Sciatic nerve (tissue), 1 donor: ENCODE measurements around the gene HMOX1. TPM values are rescaled to one million over a fixed set of nuclear protein-coding genes. Genes with fewer than 3 reads are reported as not detected.

Experiments
- microRNA-seq: library from miRNA; unstranded; fragments of <30 nt; microRNA quantifications from one replicate; pipeline ENCODE4 v1.2.0, GENCODE V29; 2020
- total RNA-seq: library from RNA; stranded (reverse); fragmentation: NEBNext Ultra II Directional; extraction: Animal tissue kit (Norgen Biotek cat#: 25700); gene quantifications from one replicate; pipeline ENCODE4 v1.2.1, GENCODE V29; 2021
- donor health status: DM: no; HTN: no; CAD: no.

HMOX1 gene
- total RNA-seq, 1 donor from 2014 or later = 78.5 TPM

Small RNAs within 50 kb of the gene (microRNA-seq; reads per million reads assigned to microRNA genes)
- 16.3 reads per million, percentile 30 among the genes with 10 or more reads in this experiment for gene MIR3909
- not detected for gene MIR6069

Other genes with a start within 250 kb of the HMOX1 start
- 22.8 TPM for gene HMGXB4, start 123.6 kb upstream of the HMOX1 start, total RNA-seq
- gene TOM1, start 81.2 kb upstream of the HMOX1 start, total RNA-seq = 48.2 TPM
- gene MCM5, start 19.0 kb downstream of the HMOX1 start, total RNA-seq = 23.0 TPM
- gene RASD2, start 159.7 kb downstream of the HMOX1 start, total RNA-seq = 0.45 TPM
- not detected for gene MB, start 236.2 kb downstream of the HMOX1 start, total RNA-seq